WTC11 (cell line): Measurements from ENCODE around the gene ANO7. TPM values are rescaled to one million over a fixed set of nuclear protein-coding genes. Genes with fewer than 3 reads are reported as not detected.

Experiments used
- ATAC-seq: fragments of 200-7000 bp; cut with Tn5 transposase; 2 replicates; pipeline ENCODE4 v1.10.0; 2021; ENCODE audit warnings: mild to moderate bottlenecking, moderate library complexity
- CTCF ChIA-PET: fragments of 300-600 bp; sonication (Branson Sonifier 250); formaldehyde crosslinking; loops from one replicate; lab custom pipeline; 2021; ENCODE audit warnings: antibody characterized with exemption; lab: Charles Lee
- POLR2A ChIA-PET: fragments of 350-600 bp; sonication (Branson Sonifier 250); formaldehyde crosslinking; loops from one replicate; lab custom pipeline; 2021; ENCODE audit warnings: antibody characterized with exemption; lab: Charles Lee
- DNase-seq: peaks from one replicate; pipeline ENCODE4 v3.0.0; 2021; ENCODE audit warnings: low spot score
- H3K27ac Mint-ChIP-seq: 2 replicates; pipeline ENCODE4 v1.8.0; 2021; ENCODE audit warnings: mixed read lengths
- H3K27me3 Mint-ChIP-seq: 2 replicates; pipeline ENCODE4 v1.8.0; 2021; ENCODE audit warnings: low read depth, mild to moderate bottlenecking, moderate library complexity, mixed read lengths
- H3K36me3 Mint-ChIP-seq: 2 replicates; pipeline ENCODE4 v1.8.0; 2021; ENCODE audit warnings: mixed read lengths
- H3K4me1 Mint-ChIP-seq: 2 replicates; pipeline ENCODE4 v1.8.0; 2022; ENCODE audit warnings: mixed read lengths
- H3K4me3 Mint-ChIP-seq: 2 replicates; pipeline ENCODE4 v1.8.0; 2021; ENCODE audit warnings: mild to moderate bottlenecking, moderate library complexity, mixed read lengths
- H3K9me3 Mint-ChIP-seq: 2 replicates; pipeline ENCODE4 v1.8.0; 2021; ENCODE audit warnings: mixed read lengths
- ATF2 ChIP-seq: sonication (generic); formaldehyde crosslinking; IDR thresholded peaks from 2 replicates; pipeline ENCODE4 v1.8.1; 2022; ENCODE audit warnings: low read depth, missing genetic modification reagents, borderline replicate concordance
- GABPB1 ChIP-seq: sonication (generic); formaldehyde crosslinking; IDR thresholded peaks from 2 replicates; pipeline ENCODE4 v1.8.1; 2023; ENCODE audit warnings: mild to moderate bottlenecking, missing genetic modification reagents
- HMGXB4 ChIP-seq: sonication (generic); formaldehyde crosslinking; IDR thresholded peaks from 2 replicates; pipeline ENCODE4 v1.8.1; 2023; ENCODE audit warnings: mild to moderate bottlenecking, moderate library complexity, missing genetic modification reagents
- IRF1 ChIP-seq: sonication (generic); formaldehyde crosslinking; IDR thresholded peaks from 2 replicates; pipeline ENCODE4 v1.8.0; 2023; ENCODE audit warnings: missing genetic modification reagents
- MLX ChIP-seq: sonication (generic); formaldehyde crosslinking; IDR thresholded peaks from 2 replicates; pipeline ENCODE4 v1.8.1; 2023; ENCODE audit warnings: mild to moderate bottlenecking, missing genetic modification reagents, moderate library complexity
- MXD4 ChIP-seq: fragments of 250-450 bp; sonication (Bioruptor Pico); IDR thresholded peaks from 2 replicates; pipeline ENCODE4 v1.8.0; 2021; ENCODE audit warnings: mild to moderate bottlenecking, moderate library complexity, borderline replicate concordance
- NFATC4 ChIP-seq: fragments of 250-450 bp; sonication (Bioruptor Pico); IDR thresholded peaks from 2 replicates; pipeline ENCODE4 v1.9.0; 2021; ENCODE audit warnings: mild to moderate bottlenecking
- NFE2L1 ChIP-seq: sonication (generic); formaldehyde crosslinking; IDR thresholded peaks from 2 replicates; pipeline ENCODE4 v1.8.1; 2023; ENCODE audit warnings: missing genetic modification reagents
- PREB ChIP-seq: sonication (generic); formaldehyde crosslinking; IDR thresholded peaks from 2 replicates; pipeline ENCODE4 v1.8.1; 2022; ENCODE audit warnings: mild to moderate bottlenecking, missing genetic modification reagents, moderate library complexity, borderline replicate concordance
- RORB ChIP-seq: fragments of 250-450 bp; sonication (Bioruptor Pico); IDR thresholded peaks from 2 replicates; pipeline ENCODE4 v1.9.0; 2021; ENCODE audit warnings: mild to moderate bottlenecking
- SOX15 ChIP-seq: fragments of 250-450 bp; sonication (Bioruptor Pico); IDR thresholded peaks from 2 replicates; pipeline ENCODE4 v1.9.0; 2021; ENCODE audit warnings: mild to moderate bottlenecking
- TEAD4 ChIP-seq: sonication (generic); formaldehyde crosslinking; IDR thresholded peaks from 2 replicates; pipeline ENCODE4 v1.8.0; 2022; ENCODE audit warnings: mild to moderate bottlenecking, missing genetic modification reagents
- TP53 ChIP-seq: sonication (generic); formaldehyde crosslinking; IDR thresholded peaks from 2 replicates; pipeline ENCODE4 v1.8.1; 2023; ENCODE audit warnings: mild to moderate bottlenecking, missing genetic modification reagents
- ZBTB43 ChIP-seq: sonication (generic); formaldehyde crosslinking; IDR thresholded peaks from 2 replicates; pipeline ENCODE4 v1.8.1; 2023; ENCODE audit warnings: mild to moderate bottlenecking, missing genetic modification reagents
- ZNF121 ChIP-seq: sonication (generic); formaldehyde crosslinking; IDR thresholded peaks from 2 replicates; pipeline ENCODE4 v1.8.0; 2023; ENCODE audit warnings: missing genetic modification reagents
- ZNF416 ChIP-seq: fragments of 250-450 bp; sonication (Bioruptor Pico); IDR thresholded peaks from 2 replicates; pipeline ENCODE4 v1.9.0; 2021; ENCODE audit warnings: mild to moderate bottlenecking, inconsistent platforms
- total RNA-seq: library from RNA; stranded (reverse); gene quantifications from 3 replicates; pipeline ENCODE4 v1.2.3, GENCODE V29; 2021
- TF ChIP-seq, protein P1 (sequence below): sonication (generic); formaldehyde crosslinking; IDR thresholded peaks from 2 replicates; pipeline ENCODE4 v1.8.1; 2022; ENCODE audit warnings: low read depth, mild to moderate bottlenecking, moderate library complexity, missing genetic modification reagents, borderline replicate concordance
- TF ChIP-seq, protein P2 (sequence below): sonication (generic); formaldehyde crosslinking; IDR thresholded peaks from 2 replicates; pipeline ENCODE4 v1.8.0; 2022; ENCODE audit warnings: mild to moderate bottlenecking, missing genetic modification reagents
- TF ChIP-seq, protein P3 (sequence below): sonication (generic); formaldehyde crosslinking; IDR thresholded peaks from 2 replicates; pipeline ENCODE4 v1.8.0; 2023; ENCODE audit warnings: missing genetic modification reagents, mild to moderate bottlenecking, borderline replicate concordance

Gene ANO7
- total RNA-seq, 1 experiment from 2014 or later, result 8.0 TPM

- DNase-seq, result no peak
- POLR2A ChIA-PET, result no interaction called here
- no peak overlapping the region for H3K27ac Mint-ChIP-seq
- H3K27me3 Mint-ChIP-seq, result no peaks in the 10 kb centered on the region
- H3K4me1 Mint-ChIP-seq, result peaks cover 3% of the 10 kb centered on the region; the same call in 1 of the 2 replicates
- ATAC-seq, result no peak
- peaks cover 72% of the 10 kb centered on the region for H3K36me3 Mint-ChIP-seq
- no peaks in the 10 kb centered on the region for H3K9me3 Mint-ChIP-seq
- H3K4me3 Mint-ChIP-seq, result no peak overlapping the region
- TF ChIP-seq, protein P1, sequence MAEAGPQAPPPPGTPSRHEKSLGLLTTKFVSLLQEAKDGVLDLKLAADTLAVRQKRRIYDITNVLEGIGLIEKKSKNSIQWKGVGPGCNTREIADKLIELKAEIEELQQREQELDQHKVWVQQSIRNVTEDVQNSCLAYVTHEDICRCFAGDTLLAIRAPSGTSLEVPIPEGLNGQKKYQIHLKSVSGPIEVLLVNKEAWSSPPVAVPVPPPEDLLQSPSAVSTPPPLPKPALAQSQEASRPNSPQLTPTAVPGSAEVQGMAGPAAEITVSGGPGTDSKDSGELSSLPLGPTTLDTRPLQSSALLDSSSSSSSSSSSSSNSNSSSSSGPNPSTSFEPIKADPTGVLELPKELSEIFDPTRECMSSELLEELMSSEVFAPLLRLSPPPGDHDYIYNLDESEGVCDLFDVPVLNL (CRISPR knock-in tag), result no peak
- no peak for TF ChIP-seq ATF2
- TF ChIP-seq MXD4 (CRISPR knock-in tag), result no peak
- no peak for TF ChIP-seq ZNF416 (CRISPR knock-in tag)
- TF ChIP-seq TP53 (CRISPR knock-in tag), result no peak
- no peak for TF ChIP-seq RORB (CRISPR knock-in tag)
- TF ChIP-seq, protein P2, sequence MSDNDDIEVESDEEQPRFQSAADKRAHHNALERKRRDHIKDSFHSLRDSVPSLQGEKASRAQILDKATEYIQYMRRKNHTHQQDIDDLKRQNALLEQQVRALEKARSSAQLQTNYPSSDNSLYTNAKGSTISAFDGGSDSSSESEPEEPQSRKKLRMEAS (CRISPR knock-in tag), result no peak
- TF ChIP-seq, all 79 proteins: peak for 0
- CTCF ChIA-PET, result no interaction called here
Observed at GRCh38 chr2:241260911-241261310, 72.4 kb downstream of the ANO7 start.

- POLR2A ChIA-PET, result no interaction called here
- H3K36me3 Mint-ChIP-seq, result peaks cover 72% of the 10 kb centered on the region
- no peaks in the 10 kb centered on the region for H3K9me3 Mint-ChIP-seq
- CTCF ChIA-PET, result no interaction called here
- H3K4me3 Mint-ChIP-seq, result no peak overlapping the region
- DNase-seq (no peak), ATAC-seq (no peak)
- TF ChIP-seq NFE2L1 (CRISPR knock-in tag) (no peak), MLX (CRISPR knock-in tag) (no peak), ZBTB43 (CRISPR knock-in tag) (no peak), GABPB1 (CRISPR knock-in tag) (no peak), NFATC4 (CRISPR knock-in tag) (no peak)
- peaks cover 6% of the 10 kb centered on the region; the same call in 1 of the 2 replicates for H3K4me1 Mint-ChIP-seq
- H3K27me3 Mint-ChIP-seq, result no peaks in the 10 kb centered on the region
- no peak overlapping the region for H3K27ac Mint-ChIP-seq
Observed at GRCh38 chr2:241261628-241262027, 73.2 kb downstream of the ANO7 start.

DNA sequence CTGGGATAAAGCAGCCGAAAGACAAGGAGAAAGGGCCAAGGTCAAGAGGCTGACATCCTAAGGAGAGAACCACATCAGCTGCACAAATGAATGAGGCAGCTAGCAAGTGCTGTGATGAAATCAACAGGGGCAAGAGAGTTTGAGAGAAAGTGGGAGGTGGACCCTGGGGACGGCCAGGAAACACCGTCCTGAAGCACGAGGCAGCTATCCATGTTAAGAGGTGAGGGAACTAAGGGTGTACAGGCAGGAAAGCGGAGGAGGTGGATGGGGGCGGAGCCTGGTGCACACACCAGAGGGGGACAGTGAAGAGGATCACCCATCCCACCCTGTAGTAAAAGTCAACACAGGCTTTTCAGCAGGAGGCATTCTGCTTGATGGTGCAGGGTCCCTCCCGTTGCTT, 74.6 kb downstream of the ANO7 start:
- DNase-seq, result no peak
- H3K9me3 Mint-ChIP-seq, result no peaks in the 10 kb centered on the region
- no peak overlapping the region for H3K27ac Mint-ChIP-seq
- ChIA-PET POLR2A (no interaction called here), CTCF (no interaction called here)
- ATAC-seq, result no peak
- no peak overlapping the region for H3K4me3 Mint-ChIP-seq
- H3K36me3 Mint-ChIP-seq, result peaks cover 68% of the 10 kb centered on the region
- H3K27me3 Mint-ChIP-seq, result no peaks in the 10 kb centered on the region
- peaks cover 10% of the 10 kb centered on the region for H3K4me1 Mint-ChIP-seq
- TF ChIP-seq SOX15 (CRISPR knock-in tag), result no peak
- TF ChIP-seq ZNF121 (CRISPR knock-in tag), result no peak
- no peak for TF ChIP-seq IRF1 (CRISPR knock-in tag)
- no peak for TF ChIP-seq PREB (CRISPR knock-in tag)
- no peak for TF ChIP-seq TEAD4 (CRISPR knock-in tag)
- TF ChIP-seq, protein P2 (CRISPR knock-in tag), result no peak
- TF ChIP-seq HMGXB4, result no peak
- TF ChIP-seq, protein P3, sequence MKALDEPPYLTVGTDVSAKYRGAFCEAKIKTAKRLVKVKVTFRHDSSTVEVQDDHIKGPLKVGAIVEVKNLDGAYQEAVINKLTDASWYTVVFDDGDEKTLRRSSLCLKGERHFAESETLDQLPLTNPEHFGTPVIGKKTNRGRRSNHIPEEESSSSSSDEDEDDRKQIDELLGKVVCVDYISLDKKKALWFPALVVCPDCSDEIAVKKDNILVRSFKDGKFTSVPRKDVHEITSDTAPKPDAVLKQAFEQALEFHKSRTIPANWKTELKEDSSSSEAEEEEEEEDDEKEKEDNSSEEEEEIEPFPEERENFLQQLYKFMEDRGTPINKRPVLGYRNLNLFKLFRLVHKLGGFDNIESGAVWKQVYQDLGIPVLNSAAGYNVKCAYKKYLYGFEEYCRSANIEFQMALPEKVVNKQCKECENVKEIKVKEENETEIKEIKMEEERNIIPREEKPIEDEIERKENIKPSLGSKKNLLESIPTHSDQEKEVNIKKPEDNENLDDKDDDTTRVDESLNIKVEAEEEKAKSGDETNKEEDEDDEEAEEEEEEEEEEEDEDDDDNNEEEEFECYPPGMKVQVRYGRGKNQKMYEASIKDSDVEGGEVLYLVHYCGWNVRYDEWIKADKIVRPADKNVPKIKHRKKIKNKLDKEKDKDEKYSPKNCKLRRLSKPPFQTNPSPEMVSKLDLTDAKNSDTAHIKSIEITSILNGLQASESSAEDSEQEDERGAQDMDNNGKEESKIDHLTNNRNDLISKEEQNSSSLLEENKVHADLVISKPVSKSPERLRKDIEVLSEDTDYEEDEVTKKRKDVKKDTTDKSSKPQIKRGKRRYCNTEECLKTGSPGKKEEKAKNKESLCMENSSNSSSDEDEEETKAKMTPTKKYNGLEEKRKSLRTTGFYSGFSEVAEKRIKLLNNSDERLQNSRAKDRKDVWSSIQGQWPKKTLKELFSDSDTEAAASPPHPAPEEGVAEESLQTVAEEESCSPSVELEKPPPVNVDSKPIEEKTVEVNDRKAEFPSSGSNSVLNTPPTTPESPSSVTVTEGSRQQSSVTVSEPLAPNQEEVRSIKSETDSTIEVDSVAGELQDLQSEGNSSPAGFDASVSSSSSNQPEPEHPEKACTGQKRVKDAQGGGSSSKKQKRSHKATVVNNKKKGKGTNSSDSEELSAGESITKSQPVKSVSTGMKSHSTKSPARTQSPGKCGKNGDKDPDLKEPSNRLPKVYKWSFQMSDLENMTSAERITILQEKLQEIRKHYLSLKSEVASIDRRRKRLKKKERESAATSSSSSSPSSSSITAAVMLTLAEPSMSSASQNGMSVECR, result no peak
